ENCODE measurements around the gene HDLBP. TPM values are rescaled to one million over a fixed set of nuclear protein-coding genes. Genes with fewer than 3 reads are reported as not detected.

Gene HDLBP
- total and polyA plus RNA-seq, 2 experiments from 2014 or later: 613 to 711 TPM

DNA sequence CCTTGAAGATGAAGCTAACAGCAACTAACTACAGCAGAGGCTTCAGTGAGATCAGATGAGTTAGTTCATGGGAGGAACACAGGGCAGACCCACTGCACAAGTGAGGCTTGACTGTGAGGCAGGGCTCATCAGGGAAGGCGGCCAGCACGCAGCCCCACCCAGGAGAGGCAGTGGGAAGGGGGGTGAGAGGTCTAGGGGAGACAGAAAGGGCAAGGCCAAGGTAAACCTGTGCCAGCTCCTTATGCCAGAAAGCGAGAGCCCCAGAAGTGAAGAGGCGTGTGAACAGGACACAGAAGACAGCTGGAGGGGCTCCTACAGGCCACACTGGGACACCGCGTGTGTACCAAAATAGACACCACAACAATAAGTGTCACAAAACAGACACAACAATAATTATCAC lies 78.4 kb downstream of the HDLBP start:
- Histone ChIP-seq H3K9me3 (ENCODE audit: low read depth) (no peaks in the 10 kb centered on the region), H3K27me3 (replicated peaks; ENCODE audit: insufficient read depth) (no peaks in the 10 kb centered on the region), H3K4me3 (no peak overlapping the region), H3K79me2 (ENCODE audit: insufficient read depth) (peaks cover 98% of the 10 kb centered on the region), H3K36me3 (ENCODE audit: low read depth) (peaks cover 83% of the 10 kb centered on the region), H3K4me1 (ENCODE audit: insufficient read depth) (no peaks in the 10 kb centered on the region), H3K27ac (no peak overlapping the region), H3F3A (ENCODE audit: insufficient read depth) (peaks cover 76% of the 10 kb centered on the region), H2AFZ (no peak overlapping the region), H4K20me1 (ENCODE audit: insufficient read depth) (peaks cover 6% of the 10 kb centered on the region; the same call in 1 of the 2 replicates), H3K9me2 (ENCODE audit: insufficient read depth) (no peaks in the 10 kb centered on the region), H3K9ac (no peak overlapping the region), H3K4me2 (ENCODE audit: unreplicated experiment) (no peak overlapping the region)
- TF ChIP-seq EZH2phosphoT487 (IDR thresholded peaks at IDR 0.05; ENCODE audit: insufficient read depth, low read depth): no peak
- in situ Hi-C loops (cut with MboI): no loop called here
- no peak for DNase-seq
- 96 to 97% methylated on average over 6 of the region's 6 CpGs for WGBS, 2 experiments (ENCODE audit: low coverage in 1 of 2, low lambda C conversion rate in 2 of 2, missing lambda C conversion rate in 2 of 2)

DNA sequence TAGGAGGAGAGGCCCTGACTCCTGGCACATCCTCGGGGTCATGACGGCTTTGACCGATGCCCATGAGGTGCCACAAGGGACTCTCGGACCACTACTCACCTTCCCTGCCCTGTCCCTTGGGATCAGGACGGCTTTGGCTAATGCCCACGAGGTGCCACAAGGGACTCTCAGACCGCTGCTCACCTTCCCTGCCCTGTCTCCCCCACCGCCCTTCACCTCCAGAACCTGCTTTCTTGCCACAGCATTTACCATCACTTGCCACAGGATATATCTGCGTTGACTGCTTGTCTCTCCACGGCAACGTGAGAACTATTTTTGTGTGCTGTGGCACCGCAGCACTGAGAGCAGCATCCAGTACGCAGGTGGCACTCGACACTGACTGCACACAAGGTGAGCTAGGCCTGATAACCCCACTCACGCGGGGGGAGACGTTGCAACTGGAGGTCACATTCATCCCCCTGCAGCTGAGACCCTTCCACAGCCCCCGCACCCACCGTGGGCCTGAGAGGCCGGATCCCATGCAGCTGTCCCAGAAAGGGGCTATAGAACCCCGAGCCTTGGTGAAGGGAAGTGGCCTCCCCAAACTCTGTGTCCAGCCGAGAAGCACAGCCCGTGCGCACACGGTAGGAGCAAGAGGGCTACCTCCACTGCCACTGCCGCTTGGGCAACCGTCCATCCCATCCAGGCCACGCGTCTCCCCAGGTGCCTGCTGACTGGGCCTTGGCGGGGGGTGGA lies 79.4 kb downstream of the HDLBP start:
- Histone ChIP-seq H3F3A (ENCODE audit: insufficient read depth) (peaks cover 81% of the 10 kb centered on the region), H3K4me3 (no peak overlapping the region), H4K20me1 (ENCODE audit: insufficient read depth) (peaks cover 6% of the 10 kb centered on the region; the same call in 1 of the 2 replicates), H3K9me2 (ENCODE audit: insufficient read depth) (no peaks in the 10 kb centered on the region), H3K4me1 (ENCODE audit: insufficient read depth) (no peaks in the 10 kb centered on the region), H3K9ac (no peak overlapping the region), H3K9me3 (ENCODE audit: low read depth) (no peaks in the 10 kb centered on the region), H3K4me2 (ENCODE audit: unreplicated experiment) (no peak overlapping the region), H3K36me3 (ENCODE audit: low read depth) (peaks cover 84% of the 10 kb centered on the region), H2AFZ (no peak overlapping the region), H3K27me3 (replicated peaks; ENCODE audit: insufficient read depth) (no peaks in the 10 kb centered on the region), H3K79me2 (ENCODE audit: insufficient read depth) (peaks cover 98% of the 10 kb centered on the region), H3K27ac (no peak overlapping the region)
- TF ChIP-seq EZH2 (IDR thresholded peaks at IDR 0.05; ENCODE audit: insufficient read depth, poor library complexity, severe bottlenecking) (no peak), EZH2phosphoT487 (IDR thresholded peaks at IDR 0.05; ENCODE audit: insufficient read depth, low read depth) (no peak)
- no peak for DNase-seq
- 84 to 85% methylated on average over 27 to 30 of the region's 30 CpGs for WGBS, 2 experiments (ENCODE audit: low coverage in 1 of 2, low lambda C conversion rate in 2 of 2, missing lambda C conversion rate in 2 of 2)
- in situ Hi-C loops (cut with MboI): no loop called here

DNA sequence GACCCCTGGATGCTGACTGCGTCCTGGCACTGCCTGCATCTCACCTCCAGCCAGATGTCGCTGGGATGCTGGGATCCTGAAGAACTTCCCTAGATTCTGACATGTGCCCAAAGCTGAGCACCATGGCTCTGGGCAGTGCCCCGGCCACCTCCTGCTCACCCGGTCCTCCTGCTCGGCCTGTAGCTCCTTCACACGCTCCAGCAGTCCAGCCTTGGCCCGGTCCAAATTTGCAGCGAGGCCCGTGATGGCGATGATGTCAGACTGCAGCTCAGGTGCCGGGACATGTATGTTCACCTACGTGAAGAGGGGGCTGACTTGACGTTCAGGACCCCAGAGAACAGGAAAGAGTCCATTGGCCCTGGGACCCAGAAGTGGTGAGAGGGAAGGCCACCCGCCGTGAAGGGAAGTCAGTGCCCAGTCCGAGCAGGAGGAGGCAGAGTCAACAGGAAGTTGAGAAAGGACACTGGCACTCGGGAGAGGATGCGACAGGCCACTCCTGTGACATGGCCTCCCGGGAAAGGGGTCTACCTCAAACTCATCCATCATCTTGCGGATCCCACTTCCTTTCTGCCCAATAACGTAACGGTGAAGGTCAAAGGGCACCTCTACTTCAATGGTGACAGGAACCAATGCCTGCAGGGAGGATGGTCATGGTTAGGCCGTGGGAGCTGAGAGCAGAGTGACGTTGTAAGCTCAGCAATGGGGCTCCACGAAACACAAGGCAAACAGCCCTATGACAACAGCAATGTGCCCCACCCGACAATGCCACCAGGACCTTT lies 80.3 kb downstream of the HDLBP start:
- Histone ChIP-seq H3K9me2 (ENCODE audit: insufficient read depth) (no peaks in the 10 kb centered on the region), H3K9me3 (ENCODE audit: low read depth) (no peaks in the 10 kb centered on the region), H4K20me1 (ENCODE audit: insufficient read depth) (peaks cover 5% of the 10 kb centered on the region; the same call in 1 of the 2 replicates), H3K36me3 (ENCODE audit: low read depth) (peaks cover 83% of the 10 kb centered on the region), H3K4me2 (ENCODE audit: unreplicated experiment) (no peak overlapping the region), H3K79me2 (ENCODE audit: insufficient read depth) (peaks cover 96% of the 10 kb centered on the region), H3K9ac (no peak overlapping the region), H2AFZ (no peak overlapping the region), H3K27ac (no peak overlapping the region), H3K27me3 (replicated peaks; ENCODE audit: insufficient read depth) (no peaks in the 10 kb centered on the region), H3K4me1 (ENCODE audit: insufficient read depth) (no peaks in the 10 kb centered on the region), H3F3A (ENCODE audit: insufficient read depth) (peaks cover 86% of the 10 kb centered on the region), H3K4me3 (no peak overlapping the region)
- WGBS, 2 experiments (ENCODE audit: low coverage in 1 of 2, low lambda C conversion rate in 2 of 2, missing lambda C conversion rate in 2 of 2): 83 to 88% methylated on average over 26 of the region's 26 CpGs
- in situ Hi-C loops (cut with MboI): no loop called here
- DNase-seq: no peak
- TF ChIP-seq EZH2 (IDR thresholded peaks at IDR 0.05; ENCODE audit: insufficient read depth, poor library complexity, severe bottlenecking): no peak
- no peak for TF ChIP-seq EZH2phosphoT487 (IDR thresholded peaks at IDR 0.05; ENCODE audit: insufficient read depth, low read depth)

DNA sequence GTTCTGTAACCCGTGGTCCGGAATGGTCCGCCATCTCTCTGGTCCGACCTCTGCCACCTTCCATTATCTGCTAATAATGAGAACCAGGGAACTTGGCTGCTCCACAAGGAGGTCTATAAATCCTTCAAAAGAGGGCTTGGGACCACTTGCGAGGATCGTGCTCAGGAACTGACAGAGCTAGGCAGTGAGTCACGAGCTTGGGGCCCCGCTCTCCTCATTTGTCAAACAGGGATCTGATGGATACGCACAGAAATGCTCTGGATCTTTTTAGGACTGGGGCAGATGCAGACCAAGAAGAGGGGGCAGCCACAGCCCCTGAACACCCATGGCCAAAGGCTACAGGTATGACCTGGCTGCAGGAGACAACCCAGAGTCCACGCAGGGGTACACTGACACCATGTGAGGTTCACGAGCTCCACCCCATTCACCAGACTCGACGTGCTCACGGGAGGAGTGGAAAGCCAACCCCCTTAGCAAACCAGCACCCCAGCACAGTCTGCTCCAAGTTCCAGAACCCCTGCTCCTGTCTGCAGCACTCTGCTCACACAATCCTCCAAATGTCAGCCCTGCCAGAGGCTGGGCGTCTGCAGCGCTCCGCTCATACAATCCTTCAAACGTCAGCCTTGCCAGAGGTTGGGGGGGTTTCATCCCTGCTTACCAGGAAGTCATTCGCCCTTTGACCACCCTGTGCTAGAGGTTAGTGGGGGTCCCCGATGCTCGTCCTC lies 81.2 kb downstream of the HDLBP start:
- Histone ChIP-seq H3K4me3 (no peak overlapping the region), H3K27ac (no peak overlapping the region), H3K4me1 (ENCODE audit: insufficient read depth) (no peaks in the 10 kb centered on the region), H3K4me2 (ENCODE audit: unreplicated experiment) (no peak overlapping the region), H3K9me2 (ENCODE audit: insufficient read depth) (no peaks in the 10 kb centered on the region), H2AFZ (no peak overlapping the region), H3K79me2 (ENCODE audit: insufficient read depth) (peaks cover 91% of the 10 kb centered on the region), H3F3A (ENCODE audit: insufficient read depth) (peaks cover 82% of the 10 kb centered on the region), H3K9me3 (ENCODE audit: low read depth) (no peaks in the 10 kb centered on the region), H4K20me1 (ENCODE audit: insufficient read depth) (no peaks in the 10 kb centered on the region; the same call in 1 of the 2 replicates), H3K9ac (no peak overlapping the region), H3K36me3 (ENCODE audit: low read depth) (peaks cover 84% of the 10 kb centered on the region), H3K27me3 (replicated peaks; ENCODE audit: insufficient read depth) (no peaks in the 10 kb centered on the region)
- DNase-seq: no peak
- in situ Hi-C loops (cut with MboI): no loop called here
- TF ChIP-seq EZH2phosphoT487 (IDR thresholded peaks at IDR 0.05; ENCODE audit: insufficient read depth, low read depth): no peak
- TF ChIP-seq EZH2 (IDR thresholded peaks at IDR 0.05; ENCODE audit: insufficient read depth, poor library complexity, severe bottlenecking): no peak
- 79 to 80% methylated on average over 21 of the region's 21 CpGs for WGBS, 2 experiments (ENCODE audit: low coverage in 1 of 2, low lambda C conversion rate in 2 of 2, missing lambda C conversion rate in 2 of 2)
